SU-DHL-6 (cell line): ENCODE measurements around the gene IQCH.

Experiments used
- H2AFZ ChIP-seq: fragments of 200-600 bp; sonication (generic); 2 replicates; pipeline ENCODE4 v1.6.1; 2014; ENCODE audit warnings: low read depth, mild to moderate bottlenecking, moderate library complexity, mixed read lengths, antibody characterized with exemption, low read length; ENCODE audit not compliant: severe bottlenecking
- H3F3A ChIP-seq: fragments of 200-600 bp; shearing (Covaris generic); 2 replicates; pipeline ENCODE4 v1.6.0; 2016; ENCODE audit warnings: antibody characterized with exemption, mild to moderate bottlenecking; ENCODE audit not compliant: insufficient read depth
- H3K27ac ChIP-seq: fragments of 200-600 bp; sonication (generic); 2 replicates; pipeline ENCODE4 v1.5.1; 2016; ENCODE audit warnings: low read depth, mild to moderate bottlenecking, low read length, moderate library complexity, mixed read lengths
- H3K27me3 ChIP-seq: fragments of 200-600 bp; sonication (generic), shearing (Covaris generic); 2 replicates; pipeline ENCODE4 v1.6.0; 2014; ENCODE audit warnings: mild to moderate bottlenecking, low read length
- H3K36me3 ChIP-seq: fragments of 200-600 bp; sonication (generic); 2 replicates; pipeline ENCODE4 v1.6.1; 2014; ENCODE audit warnings: mild to moderate bottlenecking, low read length, mixed read lengths
- H3K4me2 ChIP-seq: fragments of 300-600, 200-600 bp; shearing (Covaris generic), sonication (generic); 2 replicates; pipeline ENCODE4 v1.6.0; 2014; ENCODE audit warnings: low read length, low read depth, mild to moderate bottlenecking; ENCODE audit not compliant: poor library complexity, severe bottlenecking
- H3K4me3 ChIP-seq: fragments of 200-600 bp; sonication (generic); 2 replicates; pipeline ENCODE4 v1.5.1; 2014; ENCODE audit warnings: antibody characterized with exemption, low read length, mild to moderate bottlenecking, mixed read lengths; ENCODE audit not compliant: insufficient read depth, poor library complexity, severe bottlenecking
- H3K79me2 ChIP-seq: fragments of 200-600 bp; sonication (generic); 2 replicates; pipeline ENCODE4 v1.6.1; 2014; ENCODE audit warnings: mild to moderate bottlenecking, low read length, moderate library complexity; ENCODE audit not compliant: insufficient read depth
- H3K9ac ChIP-seq: fragments of 200-600 bp; sonication (generic); 2 replicates; pipeline ENCODE4 v1.7.0; 2014; ENCODE audit warnings: mild to moderate bottlenecking, low read length
- H3K9me2 ChIP-seq: fragments of 200-600 bp; sonication (generic); replicated peaks from 2 replicates; pipeline ENCODE4 v1.6.1; 2014; ENCODE audit warnings: low read length; ENCODE audit not compliant: insufficient read depth
- H3K9me3 ChIP-seq: fragments of 200-600 bp; sonication (generic); 2 replicates; pipeline ENCODE4 v1.6.1; 2014; ENCODE audit warnings: low read length, mixed read lengths; ENCODE audit not compliant: insufficient read depth
- H4K20me1 ChIP-seq: fragments of 200-600 bp; sonication (generic); 2 replicates; pipeline ENCODE4 v1.6.1; 2014; ENCODE audit warnings: low read depth, mild to moderate bottlenecking, antibody characterized with exemption, low read length, moderate library complexity, mixed read lengths
- EZH2phosphoT487 ChIP-seq: fragments of 200-600 bp; sonication (generic), shearing (Covaris generic); conservative IDR thresholded peaks from 2 replicates; pipeline ENCODE4 v1.6.1; 2018; ENCODE audit warnings: mild to moderate bottlenecking, antibody characterized with exemption, low read length, moderate library complexity, mixed read lengths
- TF ChIP-seq, protein P1 (sequence below): fragments of 200-600 bp; sonication (generic); IDR thresholded peaks from one replicate; pipeline ENCODE4 v1.5.1; 2017; ENCODE audit warnings: antibody characterized with exemption, mild to moderate bottlenecking, low read length, moderate library complexity; ENCODE audit not compliant: insufficient read depth, poor library complexity, severe bottlenecking

Gene IQCH

DNA sequence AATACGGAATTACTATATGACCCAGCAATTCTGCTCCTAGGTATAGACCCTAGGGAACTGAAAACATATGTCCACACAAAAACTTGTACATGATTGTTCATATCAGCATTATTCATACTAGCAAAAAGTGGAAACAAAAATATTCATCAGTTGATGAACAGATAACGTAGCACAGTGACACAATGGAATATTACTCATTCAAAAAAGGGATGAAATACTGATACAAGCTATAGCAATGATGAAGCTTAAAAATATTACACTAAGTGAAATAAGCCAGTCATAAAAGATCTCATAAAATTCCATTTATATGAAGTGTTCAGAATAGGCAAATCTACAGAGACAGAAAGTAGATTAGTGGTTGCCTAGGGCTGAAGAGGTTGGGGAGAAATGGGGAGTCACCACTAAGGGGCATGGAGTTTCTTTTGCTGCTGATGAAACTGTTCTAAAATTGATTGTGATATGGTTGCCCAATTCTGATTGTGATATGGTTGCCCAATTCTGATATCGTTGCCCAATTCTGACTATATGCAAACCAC, 276.9 kb downstream of the IQCH start:
- H3K79me2 ChIP-seq: 0 out of 2 replicates have a peak, but pooled peaks cover under 1% of the 10 kb centered on the region
- no peaks in the 10 kb centered on the region for H3K9me2 ChIP-seq
- H4K20me1 ChIP-seq: no peaks in the 10 kb centered on the region
- H3K36me3 ChIP-seq: peaks cover 13% of the 10 kb centered on the region; the same call in 1 of the 2 replicates
- no peaks in the 10 kb centered on the region for H3K27me3 ChIP-seq
- H3F3A ChIP-seq: no peaks in the 10 kb centered on the region
- H3K9ac ChIP-seq: no peak overlapping the region
- no peak overlapping the region for H2AFZ ChIP-seq
- H3K27ac ChIP-seq: no peak overlapping the region
- H3K4me3 ChIP-seq: no peak overlapping the region
- TF ChIP-seq EZH2phosphoT487: no peak
- TF ChIP-seq, protein P1, sequence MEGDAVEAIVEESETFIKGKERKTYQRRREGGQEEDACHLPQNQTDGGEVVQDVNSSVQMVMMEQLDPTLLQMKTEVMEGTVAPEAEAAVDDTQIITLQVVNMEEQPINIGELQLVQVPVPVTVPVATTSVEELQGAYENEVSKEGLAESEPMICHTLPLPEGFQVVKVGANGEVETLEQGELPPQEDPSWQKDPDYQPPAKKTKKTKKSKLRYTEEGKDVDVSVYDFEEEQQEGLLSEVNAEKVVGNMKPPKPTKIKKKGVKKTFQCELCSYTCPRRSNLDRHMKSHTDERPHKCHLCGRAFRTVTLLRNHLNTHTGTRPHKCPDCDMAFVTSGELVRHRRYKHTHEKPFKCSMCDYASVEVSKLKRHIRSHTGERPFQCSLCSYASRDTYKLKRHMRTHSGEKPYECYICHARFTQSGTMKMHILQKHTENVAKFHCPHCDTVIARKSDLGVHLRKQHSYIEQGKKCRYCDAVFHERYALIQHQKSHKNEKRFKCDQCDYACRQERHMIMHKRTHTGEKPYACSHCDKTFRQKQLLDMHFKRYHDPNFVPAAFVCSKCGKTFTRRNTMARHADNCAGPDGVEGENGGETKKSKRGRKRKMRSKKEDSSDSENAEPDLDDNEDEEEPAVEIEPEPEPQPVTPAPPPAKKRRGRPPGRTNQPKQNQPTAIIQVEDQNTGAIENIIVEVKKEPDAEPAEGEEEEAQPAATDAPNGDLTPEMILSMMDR: no peak
- no peak overlapping the region for H3K4me2 ChIP-seq
- no peaks in the 10 kb centered on the region for H3K9me3 ChIP-seq

GRCh38 chr15:67533873-67534272, 279.3 kb downstream of the IQCH start:
- no peaks in the 10 kb centered on the region for H4K20me1 ChIP-seq
- no peaks in the 10 kb centered on the region for H3K27me3 ChIP-seq
- H3K4me2 ChIP-seq: no peak overlapping the region
- no peak for TF ChIP-seq EZH2phosphoT487
- TF ChIP-seq, protein P1: no peak
- no peaks in the 10 kb centered on the region for H3K79me2 ChIP-seq
- H3F3A ChIP-seq: no peaks in the 10 kb centered on the region
- H3K4me3 ChIP-seq: no peak overlapping the region
- no peak overlapping the region for H2AFZ ChIP-seq
- H3K9ac ChIP-seq: no peak overlapping the region
- H3K9me3 ChIP-seq: no peaks in the 10 kb centered on the region
- no peaks in the 10 kb centered on the region for H3K9me2 ChIP-seq
- no peaks in the 10 kb centered on the region for H3K36me3 ChIP-seq
- no peak overlapping the region for H3K27ac ChIP-seq

DNA sequence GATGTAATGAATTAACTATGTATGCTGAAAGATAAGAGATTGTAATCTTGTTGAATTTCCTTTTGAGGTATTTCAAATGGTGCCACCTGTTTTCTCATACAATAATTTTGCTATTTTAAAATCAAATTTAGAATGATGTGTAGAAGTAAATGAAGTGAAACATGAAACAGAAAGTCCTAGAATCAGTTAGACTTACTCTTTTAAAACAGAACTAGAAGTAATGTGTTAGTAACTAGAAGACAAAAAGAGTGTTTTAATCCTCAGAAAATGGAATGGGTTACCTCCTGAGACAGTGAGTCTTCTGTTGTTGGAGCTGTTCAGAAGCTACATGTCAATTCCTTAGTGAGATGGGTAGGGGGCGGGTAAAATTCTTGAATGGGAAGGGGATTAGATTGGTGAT, 279.8 kb downstream of the IQCH start:
- no peak overlapping the region for H2AFZ ChIP-seq
- H3K9me3 ChIP-seq: no peaks in the 10 kb centered on the region
- H3K4me2 ChIP-seq: no peak overlapping the region
- H3K27ac ChIP-seq: no peak overlapping the region
- no peaks in the 10 kb centered on the region for H3K79me2 ChIP-seq
- H3K9ac ChIP-seq: no peak overlapping the region
- H4K20me1 ChIP-seq: no peaks in the 10 kb centered on the region
- no peaks in the 10 kb centered on the region for H3K27me3 ChIP-seq
- H3K36me3 ChIP-seq: no peaks in the 10 kb centered on the region
- no peaks in the 10 kb centered on the region for H3K9me2 ChIP-seq
- H3F3A ChIP-seq: no peaks in the 10 kb centered on the region
- TF ChIP-seq EZH2phosphoT487: no peak
- TF ChIP-seq, protein P1: no peak
- H3K4me3 ChIP-seq: no peak overlapping the region
